Activated CD4-positive, alpha-beta T cell treated with anti-CD3 and anti-CD28 coated beads for 4 hours (primary cell): ENCODE data around the gene GRID2.

Experiments
- DNase-seq, 2 donors: peaks; one replicate each; pipeline ENCODE4 v3.0.0-alpha.2; 2020

GRID2 gene

DNA sequence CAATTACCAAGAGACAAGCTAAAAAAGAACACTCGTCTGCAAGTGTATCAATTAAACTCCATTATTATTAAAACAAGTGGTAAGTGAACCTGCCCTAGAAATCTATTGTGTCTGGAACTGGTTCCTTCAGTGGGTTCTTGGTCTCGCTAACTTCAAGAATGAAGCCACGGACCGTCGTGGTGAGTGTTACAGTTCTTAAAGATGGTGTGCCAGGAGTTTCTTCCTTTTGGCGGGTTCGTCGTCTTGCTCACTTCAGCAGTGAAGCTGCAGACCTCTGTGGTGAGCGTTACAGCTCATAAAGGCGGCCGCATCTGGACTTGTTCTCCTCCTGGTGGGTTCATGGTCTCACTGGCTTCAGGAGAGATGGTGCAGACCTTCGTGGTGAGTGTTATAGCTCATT, 231.8 kb downstream of the GRID2 start:
- DNase-seq, result no peak

DNA sequence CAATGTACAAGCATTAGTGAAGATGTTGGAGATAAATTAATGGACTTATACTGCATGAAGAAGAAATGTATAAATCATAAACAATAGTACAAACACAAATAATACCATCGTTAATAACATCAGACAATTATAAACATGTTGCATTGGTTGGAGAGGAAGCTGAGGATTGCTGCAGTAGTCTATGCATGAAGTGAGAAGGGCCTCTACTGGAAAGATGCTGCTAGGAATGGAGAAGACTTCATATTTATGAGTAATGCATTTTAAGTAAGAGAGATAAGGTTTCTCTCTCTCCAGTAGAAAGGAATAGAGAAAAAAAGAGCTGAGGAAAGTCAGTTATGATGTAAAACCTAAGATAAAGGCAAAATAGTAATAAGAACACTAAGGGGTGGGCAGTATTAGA, 247.8 kb downstream of the GRID2 start:
- DNase-seq, result no peak

DNA sequence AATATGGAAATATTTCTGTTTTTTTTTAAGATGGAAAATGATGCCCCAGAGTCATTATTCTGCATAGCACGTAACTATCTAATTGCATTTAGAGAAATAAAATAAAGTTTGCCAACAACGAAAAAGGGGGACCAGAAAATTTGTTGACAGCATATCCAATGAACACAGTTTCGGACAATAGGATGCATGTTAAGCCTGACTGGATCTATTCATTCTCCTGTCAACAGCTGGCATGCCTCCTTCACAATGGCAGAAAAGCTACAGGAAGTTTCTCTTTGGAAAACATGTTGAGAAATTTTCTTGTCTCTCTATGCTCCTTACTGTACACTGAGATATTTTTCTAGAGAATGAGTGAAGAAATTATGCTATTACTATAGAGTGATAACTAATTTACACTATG, 262.5 kb downstream of the GRID2 start:
- DNase-seq, result no peak

DNA sequence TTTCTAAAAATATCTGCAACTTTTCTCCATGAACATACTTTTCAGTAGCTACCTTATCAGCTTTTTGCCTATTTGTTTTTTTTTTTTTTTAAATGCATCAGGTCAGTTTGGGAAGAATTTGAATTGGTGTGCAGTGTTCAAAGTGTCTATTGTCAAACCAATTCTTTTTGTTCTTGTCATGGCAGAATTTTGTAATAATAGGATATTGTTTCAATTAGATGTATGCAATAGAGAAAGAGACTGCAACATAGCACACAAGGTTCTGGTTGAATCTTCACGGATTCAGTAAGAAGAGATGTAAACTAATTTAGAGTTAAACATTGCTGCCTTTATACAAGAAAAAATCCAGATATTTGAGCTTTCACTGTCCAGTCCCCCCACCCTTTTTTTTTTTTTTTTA, 277.1 kb downstream of the GRID2 start:
- no peak for DNase-seq

DNA sequence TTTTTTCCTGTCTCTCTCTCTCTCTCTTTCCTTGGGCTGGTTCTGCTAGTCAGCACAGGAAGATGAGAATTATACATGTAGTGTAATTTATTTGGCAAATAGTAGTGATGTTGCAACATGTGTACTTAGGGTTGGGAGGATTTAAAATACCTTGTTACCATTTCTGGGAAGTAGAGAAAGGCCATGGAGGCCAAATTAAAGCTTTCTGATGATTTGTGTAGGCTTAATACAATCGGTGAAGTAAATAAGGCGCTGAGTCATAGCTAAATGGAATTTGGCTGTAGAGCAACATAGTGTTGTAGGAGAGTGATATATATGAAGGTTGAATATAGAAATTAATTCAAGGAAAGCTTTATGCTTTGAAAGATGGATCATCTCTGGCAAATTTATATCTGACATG, 295.3 kb downstream of the GRID2 start:
- DNase-seq, result no peak

DNA sequence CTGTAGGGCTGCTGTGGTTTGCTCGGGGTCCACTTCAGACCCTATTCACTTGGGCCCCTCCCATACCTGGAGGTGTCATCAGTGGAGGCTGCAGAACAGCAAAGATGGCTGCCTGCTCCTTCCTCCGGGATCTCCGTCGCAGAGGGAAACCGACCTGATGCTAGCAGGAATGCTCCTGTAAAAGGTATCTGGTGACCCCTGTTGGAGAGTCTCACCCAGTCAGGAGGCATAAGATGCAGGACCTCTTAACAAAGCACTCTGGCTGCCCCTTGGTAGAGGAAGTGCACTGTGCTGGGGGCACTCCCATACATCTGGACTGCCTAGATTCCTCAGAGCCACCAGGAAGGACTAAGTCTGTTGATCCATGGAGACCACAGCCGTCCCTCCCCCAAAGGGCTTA, 296.9 kb downstream of the GRID2 start:
- no peak for DNase-seq

DNA sequence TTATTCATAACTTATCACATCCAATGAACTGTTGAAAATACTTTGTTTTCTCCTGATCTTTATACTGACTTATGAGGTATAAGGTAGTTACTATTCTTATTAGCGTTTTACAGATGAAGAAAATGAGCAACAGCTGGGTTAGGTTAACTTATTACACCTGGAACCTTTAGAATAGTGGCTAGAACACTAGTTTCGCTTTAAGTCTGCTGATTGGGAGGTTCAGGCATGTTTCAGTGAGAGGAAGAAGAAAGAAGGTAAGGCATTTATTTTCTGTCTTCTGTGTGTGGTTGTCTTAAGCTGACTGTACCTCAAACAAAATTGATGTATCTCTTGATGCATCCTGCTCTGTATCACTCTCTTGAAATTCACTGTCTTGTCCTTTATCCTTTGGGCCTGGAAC, 302.5 kb downstream of the GRID2 start:
- DNase-seq, result no peak

DNA sequence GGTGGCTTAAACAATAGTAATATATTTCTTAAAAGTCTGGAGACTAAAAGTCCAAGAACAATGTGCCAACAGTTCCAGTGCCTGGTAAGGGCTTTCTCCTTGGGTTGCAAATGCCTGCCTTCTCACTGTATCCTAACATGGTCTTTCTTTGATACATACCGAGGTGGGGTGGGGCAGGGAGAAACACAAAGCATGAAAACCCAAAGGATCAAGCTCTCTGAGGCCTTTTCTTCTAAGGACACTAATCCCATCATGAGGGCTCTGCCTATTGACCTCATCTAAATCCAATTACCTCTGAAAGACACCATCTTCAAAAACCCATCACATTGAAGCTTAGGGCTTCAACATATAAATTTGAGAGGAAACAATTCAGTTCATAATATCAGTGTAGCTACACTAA, 311.3 kb downstream of the GRID2 start:
- DNase-seq, result no peak

DNA sequence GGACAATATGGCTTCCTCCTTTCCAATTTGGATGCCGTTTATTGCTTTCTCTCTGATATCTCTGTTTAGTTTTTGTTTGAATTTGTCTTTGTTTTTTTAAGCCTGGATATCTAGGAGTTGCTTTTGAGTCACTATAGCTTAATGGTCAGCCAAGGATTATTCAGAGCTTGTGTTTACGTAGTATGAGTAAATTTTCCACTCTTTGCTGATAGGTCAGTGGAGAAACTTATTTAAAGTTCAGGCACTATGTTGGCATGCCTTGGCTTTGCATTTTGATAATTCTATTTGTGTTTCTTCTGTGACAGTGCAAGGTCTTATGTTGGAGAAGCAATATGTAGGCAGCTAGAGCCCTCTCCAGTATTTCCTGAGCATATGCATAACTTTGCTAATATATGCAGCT, 315.2 kb downstream of the GRID2 start:
- no peak for DNase-seq

DNA sequence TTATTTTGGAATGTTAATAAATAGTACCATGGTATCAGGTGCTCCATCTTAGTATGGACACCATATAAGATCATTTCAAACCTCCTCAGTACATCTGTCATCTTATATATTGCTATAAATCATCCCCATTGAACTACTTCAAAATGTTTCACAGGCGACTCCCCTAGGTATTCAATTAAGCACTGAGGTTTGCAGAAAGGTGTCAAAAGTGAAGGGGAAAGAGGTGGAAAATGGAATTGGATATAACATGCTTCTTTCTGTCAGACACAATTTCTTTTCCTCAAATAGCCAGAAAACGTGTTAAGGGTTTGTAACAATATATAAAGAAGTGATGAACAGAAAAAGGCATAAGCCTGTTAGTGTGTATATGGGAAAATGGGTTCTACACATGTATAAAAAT, 325.5 kb downstream of the GRID2 start:
- DNase-seq, result no peak

DNA sequence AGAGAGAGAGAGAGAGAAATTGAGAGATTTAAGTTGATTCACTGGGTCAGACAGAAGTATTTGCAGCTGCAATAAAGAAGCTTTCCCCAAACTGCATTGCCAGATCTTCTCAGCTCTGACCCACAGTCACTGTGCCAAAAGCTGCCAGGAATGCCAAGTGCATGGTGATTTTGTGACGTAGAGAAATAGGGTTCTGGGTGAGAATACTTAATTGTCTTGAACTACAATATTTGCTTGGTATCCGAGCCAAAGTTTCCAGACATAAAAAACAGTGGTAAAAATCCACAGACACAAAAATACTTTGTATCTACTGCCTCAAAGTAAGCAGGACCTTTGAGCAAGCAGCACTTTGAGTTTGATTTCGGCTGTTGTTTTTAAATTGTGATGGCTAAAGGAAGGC, 331.1 kb downstream of the GRID2 start:
- DNase-seq, result no peak

DNA sequence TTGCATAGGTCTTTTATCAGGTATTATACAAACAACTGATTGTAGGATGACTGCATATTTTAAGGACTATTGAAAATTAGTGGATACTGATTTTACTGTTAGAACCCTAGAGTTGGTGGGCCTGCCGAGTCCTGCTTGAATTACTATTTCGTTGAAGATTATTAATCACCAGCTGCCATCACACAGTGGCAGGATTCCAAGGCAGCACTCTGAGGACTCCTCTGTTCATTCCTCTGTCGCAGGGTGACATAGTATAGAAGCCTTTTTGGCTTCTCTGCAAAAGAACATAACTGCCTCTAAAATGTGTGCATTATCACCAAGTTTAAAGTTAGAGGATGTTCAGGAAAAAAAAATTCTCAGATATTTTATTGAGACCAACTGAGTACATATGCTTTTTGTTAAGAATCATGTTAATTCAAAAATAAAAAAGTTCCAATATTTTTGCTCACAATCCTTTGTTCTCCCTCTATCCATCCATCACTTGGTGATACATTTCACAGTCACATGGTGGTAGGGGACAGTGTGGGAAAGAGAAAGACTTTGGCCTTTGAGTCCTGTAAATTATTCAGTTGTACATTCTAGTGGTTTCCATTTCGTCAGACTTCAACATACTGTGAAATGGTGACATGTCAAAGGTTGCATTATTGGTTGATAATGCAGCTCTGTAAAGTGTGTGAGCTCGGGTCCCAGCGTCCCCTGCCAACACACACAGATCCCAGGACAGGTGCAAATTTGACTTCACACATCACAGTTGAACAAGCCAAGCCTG, 332.5 kb downstream of the GRID2 start:
- DNase-seq, result no peak

DNA sequence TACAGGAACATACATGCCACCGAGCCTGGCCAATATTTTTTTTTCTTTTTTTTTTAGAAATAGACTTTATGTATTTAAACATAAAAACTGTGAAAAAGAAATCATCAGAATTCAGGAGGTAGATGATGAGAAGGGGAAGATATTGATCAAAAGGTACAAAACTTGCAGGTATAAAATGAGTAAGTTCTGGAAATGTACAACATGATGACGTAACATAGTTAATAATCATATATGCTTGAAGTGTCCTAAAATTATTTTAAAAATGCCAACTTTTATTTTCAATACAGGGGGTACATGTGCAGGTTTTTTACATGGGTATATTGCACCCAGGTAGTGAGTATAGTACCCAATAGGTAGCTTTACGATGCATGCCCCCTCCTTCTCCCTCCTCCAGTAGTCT, 337.6 kb downstream of the GRID2 start:
- DNase-seq, result no peak

DNA sequence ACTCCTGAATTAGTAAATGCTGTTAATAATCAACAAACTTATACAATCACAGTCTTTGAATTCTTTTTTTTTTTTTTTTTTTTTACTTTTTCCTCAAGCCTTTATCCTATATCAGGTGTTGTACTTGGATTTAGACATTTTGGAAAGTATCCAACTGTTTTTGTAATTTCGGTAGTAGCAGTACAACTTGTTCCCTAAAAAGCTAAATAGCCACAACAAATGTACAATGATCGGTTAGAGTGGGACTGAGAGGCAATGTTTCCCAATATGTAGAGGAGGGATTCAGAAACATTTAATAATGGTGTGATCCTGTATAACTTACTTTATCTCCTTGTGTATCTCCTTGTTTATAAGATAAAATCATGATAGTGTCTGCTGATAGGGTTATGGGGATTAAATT, 343.1 kb downstream of the GRID2 start:
- no peak for DNase-seq

DNA sequence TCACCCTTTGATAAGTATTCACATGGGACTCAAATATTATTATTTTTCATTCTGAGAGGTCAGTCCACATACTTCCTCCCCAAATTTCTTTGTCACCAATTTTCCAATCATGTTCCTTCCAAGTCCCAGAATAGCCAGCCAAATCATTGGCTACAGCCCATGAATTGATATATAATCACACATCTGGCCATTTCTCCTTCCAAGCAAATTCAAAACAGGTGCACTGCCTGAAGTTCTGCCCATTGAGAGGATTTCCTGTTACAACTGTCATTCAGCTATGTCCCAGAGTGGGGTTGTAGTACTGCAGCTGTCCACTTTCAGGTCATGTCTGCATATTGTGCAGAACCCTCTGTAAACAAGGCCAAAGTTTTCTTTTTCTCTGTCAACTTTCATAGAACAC, 347.8 kb downstream of the GRID2 start:
- no peak for DNase-seq

DNA sequence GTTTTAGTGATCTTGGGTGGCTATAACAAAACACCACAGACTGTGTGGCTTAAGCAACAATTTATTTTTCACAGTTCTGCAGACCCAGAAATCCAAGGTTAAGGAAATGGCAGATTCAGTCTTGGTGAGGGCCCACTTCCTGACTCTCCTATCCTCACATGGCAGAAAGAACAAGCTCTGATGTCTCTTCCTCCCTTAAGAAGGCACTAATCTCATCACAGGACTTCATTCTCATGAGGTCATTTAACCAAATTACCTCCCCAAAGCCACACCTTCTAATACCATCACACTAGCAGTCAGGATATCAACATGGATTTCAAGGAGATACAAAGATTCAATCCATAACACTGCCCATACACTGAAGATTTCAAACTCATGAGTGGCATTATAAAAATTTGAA, 350.3 kb downstream of the GRID2 start:
- DNase-seq, result no peak

DNA sequence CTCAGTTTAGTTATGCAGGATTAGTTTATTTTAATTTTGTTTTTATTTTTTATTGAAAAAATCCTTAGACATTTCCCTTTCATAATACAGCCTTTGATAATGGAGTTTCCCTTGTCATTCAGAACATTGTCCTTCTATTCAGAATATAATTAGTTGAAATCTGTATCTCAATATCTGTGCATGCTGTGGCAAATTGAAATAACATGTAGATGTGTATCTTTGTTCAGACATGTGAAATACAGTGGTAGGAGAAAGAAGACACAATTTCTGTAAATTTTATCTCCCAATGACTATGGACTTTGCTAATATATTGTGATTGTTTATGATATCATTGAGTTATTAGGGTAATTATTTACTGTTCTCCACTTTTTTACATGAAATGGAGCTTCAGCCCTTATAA, 353.9 kb downstream of the GRID2 start:
- DNase-seq, result no peak

DNA sequence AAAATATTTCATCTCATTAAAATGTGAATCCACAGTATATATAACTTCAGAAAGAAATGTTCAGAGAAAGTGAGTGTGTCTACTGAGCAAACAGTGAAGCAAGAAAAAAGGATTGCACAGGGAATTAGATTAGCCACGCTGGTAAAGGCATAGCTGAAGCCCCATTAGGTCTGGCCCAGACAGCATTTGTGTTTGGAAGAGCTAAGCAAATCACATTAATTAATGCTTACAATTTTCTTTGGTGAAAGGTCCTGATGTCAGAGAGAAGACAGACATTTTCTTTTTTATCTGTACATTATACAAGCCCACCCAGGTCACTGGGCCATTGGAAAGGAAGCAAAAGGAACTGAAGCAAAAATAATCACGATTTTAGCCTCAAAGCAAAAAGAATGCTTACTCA, 354.6 kb downstream of the GRID2 start:
- DNase-seq, result no peak

DNA sequence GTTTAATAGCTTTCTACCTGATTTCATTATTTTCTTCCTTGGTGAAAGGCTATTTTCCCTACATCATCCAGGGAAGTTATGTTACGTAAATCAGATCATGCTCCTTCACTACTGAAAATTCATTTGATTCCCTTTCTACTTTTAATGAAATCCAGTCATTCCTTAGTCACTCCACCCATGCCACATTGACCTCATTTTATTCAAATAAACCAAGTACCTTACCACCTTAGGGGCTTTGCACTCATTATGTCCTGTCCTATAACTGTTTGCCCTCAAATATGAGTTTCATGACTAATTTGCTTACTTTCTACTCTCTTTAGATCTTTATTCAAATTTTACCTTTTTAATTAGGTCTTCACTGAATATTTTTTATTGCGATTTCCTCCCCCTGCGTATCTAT, 374.0 kb downstream of the GRID2 start:
- DNase-seq, result no peak

DNA sequence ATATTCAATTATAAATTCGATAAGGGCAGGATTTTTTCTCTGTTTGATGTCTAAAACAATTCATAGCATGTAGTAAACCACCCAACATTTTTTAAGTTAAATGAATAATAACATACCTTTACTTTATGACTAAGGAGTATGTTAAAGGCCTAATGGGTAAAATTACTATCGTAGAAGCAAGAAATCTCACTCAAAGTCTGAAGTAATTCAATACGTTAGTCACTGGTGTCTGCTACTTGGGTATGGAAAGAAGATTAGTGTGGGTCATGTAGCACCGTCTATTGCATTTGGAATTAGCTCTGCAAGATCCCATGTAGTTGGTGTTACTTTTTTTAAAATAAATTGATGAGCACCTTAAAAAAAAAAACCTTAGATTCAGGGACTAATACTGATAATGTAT, 374.5 kb downstream of the GRID2 start:
- no peak for DNase-seq

DNA sequence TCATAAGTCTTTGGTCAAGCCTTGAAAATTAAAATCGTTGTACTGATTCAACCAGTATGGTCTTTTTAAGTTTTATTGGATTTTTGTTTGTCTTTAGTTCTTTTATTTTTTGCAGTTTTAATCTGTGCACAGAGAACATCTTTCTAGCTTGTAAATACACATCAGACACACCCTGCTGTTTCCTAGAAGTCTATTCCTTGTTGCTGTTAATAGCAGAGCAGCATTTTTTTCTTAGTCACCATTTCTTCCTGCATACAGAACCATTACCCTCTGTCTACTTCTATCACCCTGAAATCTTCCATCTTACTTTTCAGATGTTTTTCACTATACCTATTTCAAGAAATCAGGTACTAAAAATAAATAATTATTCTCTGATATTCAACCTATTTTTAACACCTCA, 375.4 kb downstream of the GRID2 start:
- no peak for DNase-seq

DNA sequence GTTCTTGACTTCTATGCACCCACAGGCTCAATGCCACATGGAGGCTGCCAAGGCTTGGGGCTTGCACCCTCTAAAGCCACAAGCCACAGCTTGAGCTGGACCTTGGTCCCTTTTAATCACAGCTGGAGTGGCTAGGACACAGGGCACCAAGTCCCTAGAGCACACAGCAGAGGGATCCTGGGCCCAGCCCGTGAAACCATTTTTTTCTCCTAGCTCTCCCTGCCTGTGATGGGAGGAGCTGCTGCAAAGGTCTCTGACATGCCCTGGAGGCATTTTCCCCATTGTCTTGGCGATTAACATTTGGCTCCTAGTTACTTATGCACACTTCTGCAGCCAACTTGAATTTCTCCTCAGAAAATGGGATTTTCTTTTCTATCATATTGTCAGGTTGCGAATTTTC, 410.9 kb downstream of the GRID2 start:
- no peak for DNase-seq

DNA sequence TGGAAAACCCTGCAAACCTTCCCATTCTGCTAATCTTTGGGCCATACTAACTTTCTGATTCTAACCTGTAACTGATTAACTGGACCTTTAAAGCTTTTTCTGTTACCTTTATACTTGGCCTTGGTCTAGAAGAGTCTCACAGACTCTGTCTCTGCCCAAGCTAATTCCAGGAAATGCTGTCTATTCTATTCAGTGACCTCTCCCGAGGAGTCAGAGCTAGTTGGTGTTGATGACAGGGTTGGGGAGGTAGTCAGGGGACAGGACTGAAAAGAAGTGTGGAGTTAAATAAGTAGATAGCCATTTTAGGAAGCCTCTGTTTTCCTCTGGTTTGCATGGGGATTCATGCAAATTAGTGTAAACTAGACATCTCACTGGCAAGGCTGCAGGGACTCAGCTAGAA, 429.5 kb downstream of the GRID2 start:
- no peak for DNase-seq

DNA sequence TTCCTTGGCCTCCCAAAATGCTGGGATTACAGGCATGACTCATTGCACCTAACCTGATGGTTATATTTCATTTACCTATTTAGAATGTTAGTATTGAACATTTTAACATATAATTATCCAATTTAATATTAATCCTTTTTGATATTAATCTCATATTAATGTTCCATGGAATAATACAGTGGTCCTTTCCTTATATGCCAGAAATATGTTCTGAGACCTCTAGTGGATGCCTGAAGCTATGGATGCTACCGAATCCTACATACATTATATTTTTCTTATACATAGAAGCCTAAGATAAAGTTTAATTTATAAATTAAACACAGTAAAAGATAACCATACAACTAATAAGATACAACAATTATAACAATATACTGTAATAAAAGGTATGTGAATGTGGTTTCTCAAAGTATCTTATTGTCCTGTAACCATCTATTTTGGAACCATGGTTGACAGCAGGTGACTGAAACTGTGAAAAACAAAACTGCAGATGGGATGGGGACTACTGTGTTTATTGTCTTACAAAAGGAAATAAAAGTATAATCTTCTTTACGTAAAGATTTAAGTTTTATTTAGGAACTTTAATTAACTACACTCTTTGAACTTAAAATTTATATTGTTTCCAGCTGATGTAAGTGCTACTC, 431.4 kb downstream of the GRID2 start:
- no peak for DNase-seq

DNA sequence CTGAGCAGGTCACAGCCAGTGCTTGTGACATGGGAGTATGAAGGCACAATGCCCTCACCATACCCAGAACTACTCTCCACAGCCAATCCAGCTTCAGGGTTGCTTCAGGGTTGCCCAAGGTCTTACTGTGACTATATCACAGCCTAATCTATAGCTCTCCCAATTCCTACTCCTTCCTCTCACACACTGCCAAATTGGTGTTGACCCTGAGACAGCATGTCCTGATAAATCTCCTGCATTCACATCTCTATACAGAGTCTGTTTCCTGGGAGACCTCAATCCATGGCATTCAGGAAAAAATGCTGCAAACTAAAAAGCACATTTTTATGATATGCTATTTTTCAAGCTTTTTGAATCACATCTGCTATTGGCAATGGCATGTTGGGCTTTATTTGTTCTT, 456.7 kb downstream of the GRID2 start:
- no peak for DNase-seq
